Naive B cell (primary cell): ENCODE measurements around the gene CMTM2. TPM values are rescaled to one million over a fixed set of nuclear protein-coding genes. Genes with fewer than 3 reads are reported as not detected.

Experiments used
- ATAC-seq, 2 donors: fragments of 150-1000 bp; cut with Tn5 transposase; 2 replicates each; pipeline ENCODE4 v1.10.0; 2021; ENCODE audit warnings: low read depth in 2 of 2, mild to moderate bottlenecking in 2 of 2, moderate library complexity in 2 of 2
- DNase-seq: peaks from one replicate; pipeline ENCODE4 v3.0.0; 2022
- H3K27ac Mint-ChIP-seq, 6 donors: one replicate each; pipeline ENCODE4 v1.8.0; 2020 to 2022; ENCODE audit warnings: mild to moderate bottlenecking in 6 of 6, mixed read lengths in 6 of 6, moderate library complexity in 5 of 6, inconsistent platforms in 2 of 6
- H3K27me3 Mint-ChIP-seq, 3 donors: one replicate each; pipeline ENCODE4 v1.8.0; 2021 to 2022; ENCODE audit warnings: mixed read lengths in 3 of 3, mild to moderate bottlenecking in 1 of 3
- H3K36me3 Mint-ChIP-seq, 2 donors: one replicate each; pipeline ENCODE4 v1.8.0; 2020 to 2022; ENCODE audit warnings: mixed read lengths in 2 of 2, inconsistent platforms in 1 of 2, mild to moderate bottlenecking in 1 of 2
- H3K4me1 Mint-ChIP-seq, 3 donors: one replicate each; pipeline ENCODE4 v1.8.0; 2020 to 2022; ENCODE audit warnings: mixed read lengths in 3 of 3, inconsistent platforms in 1 of 3, mild to moderate bottlenecking in 1 of 3, moderate library complexity in 1 of 3
- H3K4me3 Mint-ChIP-seq, 8 donors: one replicate each; pipeline ENCODE4 v1.8.0; 2020 to 2022; ENCODE audit warnings: mild to moderate bottlenecking in 8 of 8, mixed read lengths in 8 of 8, moderate library complexity in 8 of 8, inconsistent platforms in 2 of 8
- H3K9me3 Mint-ChIP-seq, 7 donors: one replicate each; pipeline ENCODE4 v1.8.0; 2020 to 2022; ENCODE audit warnings: mixed read lengths in 7 of 7, mild to moderate bottlenecking in 5 of 7, inconsistent platforms in 2 of 7, moderate library complexity in 1 of 7
- polyA plus RNA-seq, 6 donors: library from polyadenylated mRNA; unstranded; fragments of 300-500 nt; fragmentation: Illumina TruSeq; gene quantifications; one replicate each; pipeline ENCODE4 v1.2.3, GENCODE V29; 2021; ENCODE audit warnings: low read depth in 6 of 6

Gene CMTM2
- polyA plus RNA-seq, 6 donors from 2014 or later, result 1.0 to 4.1 (median 2.7) TPM; not detected in 3

DNA sequence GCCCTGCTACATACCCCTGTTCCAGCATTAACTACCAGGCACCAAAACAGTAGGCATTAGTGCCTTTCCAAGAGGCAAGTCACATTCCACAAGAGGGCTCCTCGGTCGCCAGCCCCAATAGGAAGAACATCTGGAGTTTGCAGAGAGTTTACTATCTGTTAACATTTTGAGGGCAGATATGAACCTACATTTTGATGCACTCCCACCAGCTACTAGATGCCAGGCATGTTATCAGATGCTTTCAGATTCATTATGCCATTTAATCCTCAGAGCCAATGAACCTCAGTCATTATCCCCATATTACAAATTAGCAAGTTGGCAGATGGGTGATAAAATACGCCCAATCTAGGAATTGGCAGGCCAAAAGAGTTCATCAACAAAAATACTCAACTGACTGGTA lies 4.2 kb upstream of the CMTM2 start:
- H3K27me3 Mint-ChIP-seq, result peaks cover 43 to 45% (median 43%) of the 10 kb centered on the region in 3 donors
- H3K36me3 Mint-ChIP-seq, result no peaks in the 10 kb centered on the region
- ATAC-seq (no peak), DNase-seq (no peak)
- H3K4me1 Mint-ChIP-seq, result peaks cover 10 to 20% (median 12%) of the 10 kb centered on the region in 3 donors
- H3K27ac Mint-ChIP-seq, result no peak overlapping the region
- no peak overlapping the region for H3K4me3 Mint-ChIP-seq
- no peaks in the 10 kb centered on the region for H3K9me3 Mint-ChIP-seq

DNA sequence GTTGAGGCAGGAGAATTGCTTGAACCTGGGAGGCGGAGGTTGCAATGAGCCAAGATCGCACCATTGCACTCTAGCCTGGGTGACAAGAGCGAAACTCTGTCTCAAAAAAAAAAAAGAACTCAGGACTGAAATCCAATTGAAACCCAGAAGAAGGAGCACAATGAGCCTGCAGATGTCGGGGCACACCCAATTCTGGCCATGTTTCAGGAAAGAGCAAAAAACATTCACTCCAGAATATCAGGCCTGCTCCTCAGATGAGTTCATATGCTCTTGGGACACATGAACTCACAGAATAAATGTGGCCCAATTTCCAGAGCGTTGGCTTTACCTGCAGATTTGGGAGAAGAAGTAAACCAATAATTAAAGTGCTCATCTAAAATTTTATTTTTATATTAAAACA lies 3.0 kb upstream of the CMTM2 start:
- Mint-ChIP-seq H3K27me3 (peaks cover 50 to 57% (median 56%) of the 10 kb centered on the region in 3 donors), H3K27ac (no peak overlapping the region), H3K4me1 (peaks cover 12 to 27% (median 16%) of the 10 kb centered on the region in 3 donors), H3K9me3 (no peaks in the 10 kb centered on the region), H3K4me3 (no peak overlapping the region), H3K36me3 (peaks cover 0 to 7% of the 10 kb centered on the region in 2 donors)
- no peak for ATAC-seq
- no peak for DNase-seq

DNA sequence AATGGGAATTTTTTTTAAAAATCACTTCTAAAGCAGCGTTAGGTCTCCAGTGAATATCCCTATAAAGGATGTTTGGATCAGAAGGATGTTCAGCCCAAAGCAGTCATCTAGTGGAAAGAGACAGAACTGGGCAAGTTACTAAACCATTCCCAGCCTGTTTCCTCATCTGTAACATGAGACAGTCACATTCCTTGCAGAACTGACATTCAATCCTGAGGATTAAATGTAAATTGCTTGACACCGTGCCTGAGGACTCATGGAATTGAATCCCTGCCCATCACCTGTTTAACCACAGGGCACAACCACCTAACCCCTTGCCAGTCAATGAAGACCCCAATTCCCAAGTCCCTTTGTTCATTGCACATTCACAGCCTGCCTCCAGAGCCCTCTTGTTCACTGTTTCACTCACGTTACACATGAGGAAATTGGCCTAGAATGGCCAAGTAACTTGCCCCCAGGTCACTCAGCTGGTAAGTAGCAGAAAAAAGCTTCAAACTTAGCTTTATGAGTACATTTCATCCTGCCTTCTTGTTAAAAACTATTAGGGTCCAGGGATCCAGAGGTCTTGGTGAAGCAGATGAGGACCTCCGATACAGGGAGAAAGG lies 1.4 kb downstream of the CMTM2 start:
- Mint-ChIP-seq H3K36me3 (peaks cover 0 to 18% of the 10 kb centered on the region in 2 donors), H3K4me1 (peaks cover 16 to 26% (median 25%) of the 10 kb centered on the region in 3 donors), H3K4me3 (no peak overlapping the region), H3K27me3 (peaks cover 50 to 77% (median 62%) of the 10 kb centered on the region in 3 donors), H3K27ac (no peak overlapping the region), H3K9me3 (peaks cover 0 to 4% (median 0%) of the 10 kb centered on the region in 7 donors)
- no peak for ATAC-seq
- DNase-seq, result no peak

DNA sequence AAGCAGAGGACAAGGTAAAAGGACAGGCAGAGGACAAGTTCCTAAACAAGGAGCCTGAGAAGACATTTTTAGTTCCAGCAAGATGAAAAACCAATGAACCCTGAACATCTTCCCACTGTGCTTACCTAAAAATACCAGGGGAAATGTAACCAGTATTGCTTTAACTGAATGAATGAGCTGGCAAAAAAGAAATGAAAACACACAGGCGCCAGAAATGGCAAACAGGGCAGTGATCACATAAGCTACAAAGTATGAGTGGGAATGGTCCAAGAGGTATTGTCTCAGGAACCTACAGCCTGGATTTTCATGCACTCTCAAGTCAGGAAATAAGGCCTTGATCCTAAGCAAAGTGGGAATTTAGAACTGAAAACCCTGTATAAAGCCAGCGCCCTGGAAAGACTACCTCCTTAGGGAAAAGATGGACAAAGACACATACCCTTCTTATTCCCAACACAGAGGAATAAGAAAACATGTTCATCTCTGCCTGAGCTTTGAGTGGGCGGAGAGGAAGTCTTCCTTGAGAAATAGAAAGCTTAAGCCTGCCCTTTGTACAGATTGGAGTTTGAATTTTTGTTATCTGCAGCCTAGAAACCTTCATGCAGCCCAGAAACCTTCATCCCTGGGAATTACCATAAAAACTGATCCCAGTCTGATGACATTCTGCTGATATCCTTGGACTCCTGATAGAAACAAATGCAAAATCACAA lies 2.1 kb downstream of the CMTM2 start:
- peak overlapping the region in 1 of 6 donors; percentile 54 for H3K27ac Mint-ChIP-seq
- peaks cover 23 to 31% (median 29%) of the 10 kb centered on the region in 3 donors for H3K4me1 Mint-ChIP-seq
- peaks cover 50 to 76% (median 61%) of the 10 kb centered on the region in 3 donors for H3K27me3 Mint-ChIP-seq

DNA sequence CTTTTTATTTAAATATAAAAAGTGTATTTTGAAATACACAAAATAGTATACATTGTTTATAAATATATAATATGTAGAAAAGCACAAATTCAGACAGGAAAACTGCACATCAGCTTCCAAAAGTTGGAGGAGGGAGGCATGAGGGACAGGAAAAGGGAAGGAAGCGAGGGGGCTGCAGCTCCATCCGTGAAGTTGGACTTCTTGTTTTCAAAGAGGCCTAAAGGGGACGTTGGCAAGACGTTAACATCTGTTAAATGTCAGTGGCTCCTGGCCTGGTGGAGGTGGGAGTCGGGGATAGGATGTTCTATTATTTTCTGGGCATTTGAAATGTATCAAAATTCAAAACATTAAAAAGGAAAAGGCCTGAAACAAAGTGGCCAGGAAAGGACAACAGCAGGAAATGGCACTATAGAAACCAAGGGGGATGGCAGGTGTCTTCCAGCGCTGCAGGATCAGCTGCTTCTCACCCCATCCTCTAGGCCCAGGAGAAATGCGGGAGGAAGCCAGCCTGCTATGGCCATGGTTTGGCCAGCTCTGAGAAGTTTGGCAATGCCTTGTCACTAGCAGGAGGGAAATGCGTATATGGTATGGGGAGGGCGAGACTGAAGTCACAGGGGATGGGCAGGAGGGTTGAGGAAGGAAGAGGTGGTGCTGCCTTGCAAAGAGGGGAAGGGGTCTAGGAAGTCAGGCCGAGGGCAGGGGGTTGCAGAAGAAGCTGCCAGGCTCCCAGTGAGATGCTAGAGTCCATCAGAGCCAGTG lies 6.4 kb downstream of the CMTM2 start:
- Mint-ChIP-seq H3K4me3 (peak overlapping the region in 2 of 8 donors; percentile 1 to 64), H3K9me3 (peaks cover 0 to 4% (median 0%) of the 10 kb centered on the region in 7 donors), H3K27ac (peak overlapping the region in 1 of 6 donors; percentile 44), H3K4me1 (peaks cover 42 to 47% (median 44%) of the 10 kb centered on the region in 3 donors), H3K36me3 (peaks cover 0 to 17% of the 10 kb centered on the region in 2 donors), H3K27me3 (peaks cover 24 to 45% (median 25%) of the 10 kb centered on the region in 3 donors)
- DNase-seq, result no peak
- ATAC-seq, result no peak

More for the DNA sequence above, 2.1 kb downstream of the CMTM2 start:
- H3K36me3 Mint-ChIP-seq, result peaks cover 0 to 18% of the 10 kb centered on the region in 2 donors
- no peak overlapping the region for H3K4me3 Mint-ChIP-seq
- ATAC-seq (no peak), DNase-seq (no peak)
- H3K9me3 Mint-ChIP-seq, result peaks cover 0 to 4% (median 0%) of the 10 kb centered on the region in 7 donors

DNA sequence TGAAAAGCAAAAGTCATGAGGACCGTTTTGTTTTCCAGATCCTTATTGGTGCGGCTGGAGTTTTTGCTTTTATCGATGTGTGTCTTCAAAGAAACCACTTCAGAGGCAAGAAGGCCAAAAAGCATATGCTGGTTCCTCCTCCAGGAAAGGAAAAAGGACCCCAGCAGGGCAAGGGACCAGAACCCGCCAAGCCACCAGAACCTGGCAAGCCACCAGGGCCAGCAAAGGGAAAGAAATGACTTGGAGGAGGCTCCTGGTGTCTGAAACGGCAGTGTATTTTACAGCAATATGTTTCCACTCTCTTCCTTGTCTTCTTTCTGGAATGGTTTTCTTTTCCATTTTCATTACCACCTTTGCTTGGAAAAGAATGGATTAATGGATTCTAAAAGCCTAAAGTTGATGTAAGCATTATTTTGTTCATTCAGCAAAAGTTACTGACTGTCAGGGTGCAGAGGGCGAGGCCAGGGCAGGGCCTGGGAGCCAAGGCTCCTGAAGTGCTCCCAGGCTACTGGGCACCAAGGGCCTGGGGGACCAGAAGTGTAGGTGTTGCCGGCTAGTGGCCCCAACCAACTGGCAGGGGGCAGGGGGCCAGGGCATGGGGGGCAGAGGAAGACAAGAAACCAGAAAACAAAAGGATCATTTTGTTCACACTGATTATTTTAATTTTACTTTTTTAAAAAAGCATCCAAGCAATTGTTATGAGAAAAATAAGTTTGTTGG lies 8.8 kb downstream of the CMTM2 start:
- Mint-ChIP-seq H3K9me3 (no peaks in the 10 kb centered on the region), H3K27ac (peak overlapping the region in 2 of 6 donors; percentile 25 to 67), H3K27me3 (peaks cover 12 to 27% (median 26%) of the 10 kb centered on the region in 3 donors), H3K4me3 (peak overlapping the region in 5 of 8 donors; percentile 49 to 77 (median 59)), H3K36me3 (no peaks in the 10 kb centered on the region), H3K4me1 (peaks cover 37 to 49% (median 42%) of the 10 kb centered on the region in 3 donors)
- no peak for ATAC-seq
- DNase-seq, result no peak

DNA sequence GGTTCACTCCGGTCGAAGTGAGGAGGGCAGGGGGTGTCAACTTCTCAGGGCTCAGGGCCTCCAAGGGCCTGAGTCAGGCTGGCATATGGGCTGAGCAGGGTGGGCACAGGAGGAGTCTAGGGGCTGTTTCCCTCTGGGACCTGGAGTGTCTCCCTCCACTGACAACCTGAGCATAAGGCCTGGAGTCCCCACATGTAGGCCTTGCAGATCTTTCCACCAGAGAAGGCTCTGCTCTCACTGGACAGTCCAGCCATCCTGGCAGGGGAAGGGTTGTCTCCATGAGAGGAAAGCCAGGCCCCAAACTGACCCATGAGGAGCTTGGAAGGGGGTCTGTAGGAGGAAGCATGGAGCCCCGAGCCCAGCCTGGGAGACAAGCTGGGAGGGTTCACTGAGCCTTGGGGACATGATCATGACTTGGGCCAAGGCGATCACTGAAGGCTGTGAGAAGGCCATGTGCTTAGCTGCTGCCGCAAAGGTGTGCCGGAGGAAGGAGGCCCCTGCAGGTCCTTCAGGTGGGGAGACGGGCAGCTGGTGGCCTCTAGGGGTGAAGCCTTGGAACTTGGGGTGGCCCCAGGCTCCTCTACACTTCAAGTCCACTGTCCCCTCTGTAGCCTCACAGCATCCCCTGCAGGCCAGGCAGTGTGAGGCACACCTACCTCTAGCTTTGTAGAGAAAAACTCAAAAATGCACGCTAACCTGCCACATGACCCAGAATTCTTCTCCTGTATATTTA lies 9.9 kb downstream of the CMTM2 start:
- Mint-ChIP-seq H3K27me3 (peaks cover 9 to 27% (median 26%) of the 10 kb centered on the region in 3 donors), H3K9me3 (peaks cover 0 to 9% (median 3%) of the 10 kb centered on the region in 7 donors), H3K4me3 (peak overlapping the region in 7 of 8 donors; percentile 48 to 68 (median 59)), H3K4me1 (peaks cover 37 to 49% (median 42%) of the 10 kb centered on the region in 3 donors), H3K27ac (peak overlapping the region in 3 of 6 donors; percentile 18 to 84 (median 41)), H3K36me3 (no peaks in the 10 kb centered on the region)
- ATAC-seq (peak; percentile 94 to 95), DNase-seq (peak; percentile 63)

DNA sequence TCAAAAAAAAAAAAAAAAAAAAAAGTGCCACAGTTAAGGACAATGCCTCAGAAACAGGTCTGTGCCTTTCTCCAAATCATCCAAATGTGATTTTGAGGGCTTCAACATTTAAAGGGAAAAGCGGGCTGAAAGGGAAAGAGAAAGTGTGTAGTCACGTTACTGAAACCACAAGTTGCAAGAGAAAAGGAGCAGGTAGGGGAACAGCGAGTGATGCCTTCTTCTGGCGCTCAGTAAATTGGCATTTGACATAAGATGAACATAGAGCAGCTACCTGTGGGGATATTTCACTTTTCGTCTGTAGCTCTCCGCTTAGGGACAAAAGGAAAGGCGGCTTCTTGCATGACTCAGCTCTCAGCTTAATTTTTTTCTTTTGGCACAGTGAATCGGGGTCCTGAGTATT lies 11.1 kb downstream of the CMTM2 start:
- Mint-ChIP-seq H3K4me3 (peak overlapping the region; percentile 25 to 84 (median 66)), H3K27ac (peak overlapping the region in 2 of 6 donors; percentile 66 to 86), H3K9me3 (peaks cover 0 to 9% (median 3%) of the 10 kb centered on the region in 7 donors), H3K4me1 (peaks cover 35 to 60% (median 50%) of the 10 kb centered on the region in 3 donors), H3K36me3 (no peaks in the 10 kb centered on the region), H3K27me3 (peaks cover 9 to 21% (median 18%) of the 10 kb centered on the region in 3 donors)
- DNase-seq (peak; percentile 40), ATAC-seq (peak; percentile 38 to 49)

DNA sequence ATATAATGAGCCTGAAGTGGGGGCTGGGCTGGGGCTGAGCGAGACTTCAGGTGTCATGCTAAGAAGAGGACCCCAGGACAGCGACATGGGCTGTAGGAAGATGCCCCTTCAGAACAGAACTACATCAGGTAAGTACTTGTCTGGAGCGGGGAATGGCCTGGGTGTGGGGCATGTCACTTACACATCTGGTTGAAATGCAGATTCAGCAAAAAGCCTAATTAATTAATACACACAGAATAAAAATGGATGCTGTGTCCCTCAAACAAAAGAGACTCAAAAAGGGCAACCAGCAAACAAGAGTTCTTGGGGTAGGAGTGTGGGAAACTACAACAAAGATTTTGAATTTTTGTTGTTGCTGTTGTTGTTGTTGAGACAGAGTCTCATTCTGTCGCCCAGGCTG lies 11.8 kb downstream of the CMTM2 start:
- peaks cover 0 to 9% (median 3%) of the 10 kb centered on the region in 7 donors for H3K9me3 Mint-ChIP-seq
- peak overlapping the region in 1 of 6 donors; percentile 66 for H3K27ac Mint-ChIP-seq
- no peak overlapping the region for H3K4me3 Mint-ChIP-seq
- H3K27me3 Mint-ChIP-seq, result peaks cover 9 to 15% (median 12%) of the 10 kb centered on the region in 3 donors
- DNase-seq (no peak), ATAC-seq (no peak)
- H3K4me1 Mint-ChIP-seq, result peaks cover 28 to 56% (median 43%) of the 10 kb centered on the region in 3 donors
- no peaks in the 10 kb centered on the region for H3K36me3 Mint-ChIP-seq

DNA sequence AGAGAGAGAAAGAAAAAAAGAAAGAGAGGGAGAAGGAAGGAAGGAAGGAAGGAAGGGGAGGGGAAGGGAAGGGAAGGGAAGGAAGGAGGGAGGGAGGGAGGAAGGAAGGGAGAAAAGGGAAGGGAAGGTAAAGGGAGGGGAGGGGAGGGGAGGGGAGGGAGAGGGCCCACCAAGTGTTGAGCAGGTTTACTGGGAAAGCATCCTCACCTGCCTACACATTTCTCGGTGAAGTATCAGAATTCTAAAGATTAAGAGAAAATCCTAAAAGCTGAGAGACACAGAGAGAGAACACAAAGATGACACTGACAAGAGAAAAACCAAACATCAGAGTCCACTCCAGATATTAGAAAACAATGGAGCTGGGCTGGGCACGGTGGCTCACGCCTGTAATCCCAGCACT lies 13.0 kb downstream of the CMTM2 start:
- Mint-ChIP-seq H3K27ac (peak overlapping the region in 2 of 6 donors; percentile 44 to 54), H3K4me3 (no peak overlapping the region)
- no peak for ATAC-seq

DNA sequence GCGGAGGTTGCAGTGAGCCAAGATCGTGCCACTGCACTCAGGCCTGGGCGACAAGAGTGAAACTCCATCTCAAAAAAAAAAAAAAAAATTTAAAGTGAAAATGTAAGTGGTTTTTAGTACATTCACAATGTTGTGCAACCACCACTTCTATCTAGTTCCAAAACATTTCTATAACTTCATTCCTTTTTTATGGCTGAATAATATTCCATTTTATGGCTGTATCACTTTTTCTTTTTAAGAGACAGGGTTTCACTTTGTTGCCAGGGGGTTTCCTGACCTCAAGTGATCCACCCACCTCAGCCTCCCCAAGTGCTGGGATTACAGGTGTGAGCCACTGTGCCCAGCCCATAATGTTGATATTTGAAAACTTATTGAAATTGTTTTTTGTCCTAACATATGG lies 13.6 kb downstream of the CMTM2 start:
- ATAC-seq (no peak), DNase-seq (no peak)
- Mint-ChIP-seq H3K4me1 (peaks cover 18 to 40% (median 32%) of the 10 kb centered on the region in 3 donors), H3K27ac (peak overlapping the region in 1 of 6 donors; percentile 54), H3K36me3 (no peaks in the 10 kb centered on the region), H3K4me3 (no peak overlapping the region), H3K9me3 (peaks cover 0 to 9% (median 3%) of the 10 kb centered on the region in 7 donors), H3K27me3 (peaks cover 1 to 12% (median 9%) of the 10 kb centered on the region in 3 donors)

More for the DNA sequence above, 13.0 kb downstream of the CMTM2 start:
- Mint-ChIP-seq H3K27me3 (peaks cover 7 to 13% (median 9%) of the 10 kb centered on the region in 3 donors), H3K36me3 (no peaks in the 10 kb centered on the region), H3K4me1 (peaks cover 23 to 46% (median 38%) of the 10 kb centered on the region in 3 donors), H3K9me3 (peaks cover 0 to 9% (median 3%) of the 10 kb centered on the region in 7 donors)
- no peak for DNase-seq

DNA sequence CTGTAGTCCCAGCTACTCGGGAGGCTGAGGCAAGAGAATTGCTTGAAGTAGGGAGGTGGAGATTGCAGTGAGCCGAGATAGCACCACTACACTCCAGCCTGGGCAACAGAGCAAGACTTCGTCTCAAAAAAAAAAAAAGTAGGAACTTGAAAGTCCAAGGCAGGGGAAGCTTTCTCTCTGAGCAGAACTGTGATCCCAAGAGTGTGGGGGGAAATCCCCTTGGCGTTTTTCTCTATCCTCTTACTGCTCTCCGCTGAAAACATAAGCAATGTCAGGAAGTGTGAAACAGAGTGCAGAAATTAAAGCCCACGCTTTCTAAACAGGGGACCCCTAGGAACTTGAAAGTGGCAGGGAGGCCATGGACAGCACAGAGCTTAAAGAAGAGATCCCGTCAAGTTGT lies 15.5 kb downstream of the CMTM2 start:
- H3K27ac Mint-ChIP-seq, result peak overlapping the region in 1 of 6 donors; percentile 50
- H3K36me3 Mint-ChIP-seq, result no peaks in the 10 kb centered on the region
- DNase-seq (no peak), ATAC-seq (peak; percentile 74 to 78)
- peaks cover 7 to 14% (median 11%) of the 10 kb centered on the region in 3 donors for H3K27me3 Mint-ChIP-seq
- peaks cover 9 to 28% (median 17%) of the 10 kb centered on the region in 3 donors for H3K4me1 Mint-ChIP-seq
- peak overlapping the region in 2 of 8 donors; percentile 64 to 71 for H3K4me3 Mint-ChIP-seq
- H3K9me3 Mint-ChIP-seq, result peaks cover 0 to 9% (median 3%) of the 10 kb centered on the region in 7 donors
